Liver (tissue), 3 donors: ENCODE data around the gene RPL29.

ENCODE experiments used
- ATF3 ChIP-seq: IDR thresholded peaks from 2 replicates; pipeline ENCODE4 v1.6.1; 2016; ENCODE audit warnings: antibody characterized with exemption
- CTCF ChIP-seq: fragments of 150-350 bp; IDR thresholded peaks from 2 replicates; pipeline ENCODE4 v1.5.1; 2017; ENCODE audit warnings: improper control_type of control experiment, low read depth, low read length; ENCODE audit not compliant: missing input control
- MAX ChIP-seq: IDR thresholded peaks from 2 replicates; pipeline ENCODE4 v1.6.1; 2016; ENCODE audit warnings: antibody characterized with exemption
- SP1 ChIP-seq: IDR thresholded peaks from 2 replicates; pipeline ENCODE4 v1.6.1; 2018; ENCODE audit warnings: antibody characterized with exemption, mild to moderate bottlenecking
- donor health status: healthy.
- donor health status: healthy.

- TF ChIP-seq CTCF (no peak), SP1 (no peak), MAX (no peak), ATF3 (no peak)
Observed at GRCh38 chr3:52029535-52029934, 33.8 kb upstream of the RPL29 start.
